KOPT-K1 (cell line): ENCODE measurements around the gene METTL1.
"Not testable (repeated sequence)": the region's sequence is repeated elsewhere in the genome, so short reads cannot be mapped to it uniquely, and the experiment has no call there.

Source experiments
- H3K27ac ChIP-seq: fragments of 200-600 bp; sonication (generic); 2 replicates; pipeline ENCODE4 v1.5.1; 2016; ENCODE audit warnings: antibody characterized with exemption, mild to moderate bottlenecking, low read depth, low read length; ENCODE audit not compliant: poor library complexity, severe bottlenecking
- H3K36me3 ChIP-seq: fragments of 200-600 bp; sonication (generic); 2 replicates; pipeline ENCODE4 v1.5.1; 2017; ENCODE audit warnings: antibody characterized with exemption, mild to moderate bottlenecking, low read length, moderate library complexity; ENCODE audit not compliant: insufficient read depth
- H3K9me3 ChIP-seq: fragments of 200-600 bp; sonication (generic); 2 replicates; pipeline ENCODE4 v1.5.1; 2017; ENCODE audit warnings: antibody characterized with exemption, low read length, mild to moderate bottlenecking; ENCODE audit not compliant: insufficient read depth, poor library complexity, severe bottlenecking

Gene METTL1

DNA sequence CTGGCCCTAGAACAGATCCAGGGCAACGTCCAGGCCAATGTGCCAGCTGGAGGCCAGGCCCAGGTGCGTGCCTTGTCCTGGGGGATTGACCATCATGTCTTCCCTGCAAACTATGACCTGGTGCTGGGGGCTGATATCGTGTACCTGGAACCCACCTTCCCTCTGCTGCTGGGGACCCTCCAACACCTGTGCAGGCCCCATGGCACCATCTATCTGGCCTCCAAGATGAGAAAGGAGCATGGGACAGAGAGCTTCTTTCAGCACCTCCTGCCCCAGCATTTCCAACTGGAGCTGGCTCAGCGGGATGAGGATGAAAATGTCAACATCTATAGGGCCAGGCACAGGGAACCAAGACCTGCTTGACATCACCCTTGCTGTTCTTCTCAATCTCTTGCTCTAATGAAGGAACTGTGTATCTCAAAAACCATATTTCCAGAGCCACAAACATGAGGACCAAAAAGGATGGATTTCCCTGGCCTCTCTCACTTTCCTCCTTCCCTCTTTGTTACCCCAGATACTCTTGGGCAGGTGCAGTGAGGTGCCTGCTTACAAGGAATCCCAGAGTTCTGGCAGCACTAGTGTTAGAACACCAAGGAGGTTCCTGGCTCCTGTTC lies 8.5 kb upstream of the METTL1 start:
- peak overlapping the region; percentile 72 for H3K27ac ChIP-seq
- peaks cover 15% of the 10 kb centered on the region for H3K36me3 ChIP-seq
- H3K9me3 ChIP-seq = no peaks in the 10 kb centered on the region

DNA sequence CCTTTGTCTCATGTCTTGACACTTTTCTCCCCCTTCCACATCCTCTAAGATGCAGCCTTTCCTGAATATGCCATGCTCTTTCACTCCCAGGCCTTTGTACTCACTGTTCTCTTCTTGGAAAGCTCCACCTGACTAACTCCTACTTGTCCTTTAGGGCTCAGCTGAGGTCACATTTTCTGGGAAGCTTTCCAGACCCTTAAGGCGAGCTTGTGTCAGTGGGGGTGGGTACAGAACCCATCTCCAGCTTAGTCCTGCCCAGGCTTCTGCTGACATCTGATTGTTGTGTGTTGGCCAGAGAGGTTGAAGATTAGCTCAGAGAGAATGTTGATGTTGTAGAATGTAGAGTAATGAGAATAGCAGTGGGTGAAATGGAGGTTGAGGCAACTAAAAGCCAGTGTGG lies 7.8 kb upstream of the METTL1 start:
- no peak overlapping the region for H3K27ac ChIP-seq
- peaks cover 9% of the 10 kb centered on the region for H3K36me3 ChIP-seq
- H3K9me3 ChIP-seq = no peaks in the 10 kb centered on the region

DNA sequence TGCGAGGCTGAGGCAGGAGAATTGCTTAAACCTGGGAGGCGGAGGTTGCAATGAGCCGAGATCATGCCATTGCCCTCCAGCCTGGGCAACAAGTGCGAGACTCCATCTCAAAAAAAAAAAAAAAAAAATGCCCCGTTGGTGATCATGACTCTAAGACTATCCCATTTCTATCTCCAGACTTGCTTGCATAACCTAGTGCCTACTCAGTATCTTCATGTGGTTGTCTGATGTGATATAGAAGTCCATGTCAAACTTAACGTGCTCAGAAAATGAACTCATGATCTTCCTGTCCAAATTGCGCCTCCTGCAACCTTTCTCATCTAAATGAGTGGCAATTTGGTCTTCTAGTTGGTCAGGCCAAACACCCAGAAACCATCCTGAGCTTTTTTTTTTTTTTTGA lies 6.0 kb upstream of the METTL1 start:
- Histone ChIP-seq H3K9me3 (no peaks in the 10 kb centered on the region), H3K27ac (no peak overlapping the region), H3K36me3 (no peaks in the 10 kb centered on the region)

DNA sequence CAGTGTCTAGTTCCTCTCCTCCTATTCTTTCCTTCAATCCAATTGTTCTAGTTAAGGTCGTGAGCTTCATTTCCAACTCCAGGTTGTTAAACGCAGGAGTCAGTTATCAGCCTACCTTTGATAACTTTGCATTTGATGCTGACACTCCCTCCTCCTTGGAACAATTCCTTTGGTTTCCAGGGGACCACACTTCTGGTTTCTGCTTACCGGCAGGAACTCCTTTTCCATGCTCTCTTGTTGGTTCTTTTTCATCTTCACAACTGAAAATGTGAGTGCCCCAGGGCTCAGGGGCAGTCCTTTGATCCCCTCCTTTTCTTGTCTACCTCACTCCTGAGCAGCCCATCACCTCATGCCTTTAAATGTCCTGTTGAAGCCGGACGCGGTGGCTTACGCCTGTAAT lies 5.5 kb upstream of the METTL1 start:
- H3K27ac ChIP-seq = no peak overlapping the region
- no peaks in the 10 kb centered on the region for H3K36me3 ChIP-seq
- no peaks in the 10 kb centered on the region for H3K9me3 ChIP-seq

DNA sequence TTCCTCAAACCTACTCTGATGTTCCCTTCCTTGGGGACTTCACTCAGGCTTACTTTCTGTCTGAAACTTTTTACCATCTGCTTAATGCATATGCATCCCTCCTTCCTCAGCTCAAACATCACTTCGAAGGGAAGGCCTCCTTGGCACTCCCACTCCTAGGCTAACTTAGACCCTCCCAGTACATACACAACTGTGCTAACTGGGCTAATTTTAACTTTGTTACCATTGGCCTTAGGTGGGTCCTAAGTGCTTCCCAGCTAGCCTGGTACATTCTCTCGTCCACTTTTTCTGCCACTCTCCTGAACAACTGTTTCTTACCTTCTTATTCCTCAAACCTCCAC lies 4.3 kb upstream of the METTL1 start:
- H3K27ac ChIP-seq = no peak overlapping the region
- no peaks in the 10 kb centered on the region for H3K36me3 ChIP-seq
- H3K9me3 ChIP-seq = no peaks in the 10 kb centered on the region

DNA sequence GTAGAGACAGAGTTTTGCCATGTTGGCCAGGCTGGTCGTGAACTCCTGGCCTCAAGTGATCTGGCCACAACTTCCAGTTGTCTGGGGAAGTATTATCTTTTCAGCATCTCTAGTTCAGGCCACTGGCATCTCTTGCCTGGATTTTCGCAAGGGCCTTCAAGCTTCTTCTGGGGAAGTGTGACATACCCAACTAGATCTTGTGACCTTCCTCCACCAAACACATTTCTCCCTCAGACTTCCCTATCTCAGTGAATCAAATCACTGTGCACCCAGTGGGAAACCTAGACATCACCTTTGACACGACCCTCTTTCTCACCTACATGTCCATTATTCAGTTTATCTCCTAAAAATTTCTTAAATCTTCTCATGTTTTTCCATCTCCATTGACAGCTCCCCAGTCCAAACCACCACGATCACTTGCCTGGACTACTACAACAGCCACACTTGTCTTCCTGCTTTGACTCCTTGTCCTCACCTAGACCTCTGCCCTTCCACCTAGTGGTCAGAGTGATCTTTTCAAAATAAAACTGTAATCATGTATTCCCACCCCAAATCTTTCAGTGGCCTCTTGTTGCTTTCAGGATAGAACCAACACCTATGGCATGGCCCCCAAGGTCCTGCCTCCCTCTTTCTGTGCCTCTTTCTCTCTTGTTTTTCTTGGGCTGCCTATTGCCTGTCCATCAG lies 3.8 kb upstream of the METTL1 start:
- Histone ChIP-seq H3K36me3 (peaks cover 3% of the 10 kb centered on the region; the same call in 1 of the 2 replicates), H3K27ac (no peak overlapping the region), H3K9me3 (no peaks in the 10 kb centered on the region)

DNA sequence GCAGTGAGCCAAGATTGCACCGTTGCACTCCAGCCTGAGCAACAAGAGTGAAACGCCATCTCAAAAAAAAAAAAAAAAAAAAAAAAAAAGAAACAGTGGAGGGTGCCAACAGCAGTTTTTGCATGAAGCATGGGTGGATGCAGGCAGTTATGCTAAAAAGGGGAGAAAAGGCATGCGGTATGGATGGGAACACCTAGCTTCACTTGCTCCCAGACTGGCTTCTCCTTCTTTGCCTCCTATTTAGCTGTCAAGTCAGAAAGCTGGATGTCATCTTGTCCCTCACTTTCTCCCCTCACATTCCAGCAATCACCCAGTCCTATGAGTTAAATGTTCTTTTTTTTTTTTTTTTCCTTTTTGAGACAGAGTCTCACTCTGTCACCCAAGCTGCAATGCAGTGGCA lies 3.1 kb upstream of the METTL1 start:
- peaks cover 10% of the 10 kb centered on the region; the same call in 1 of the 2 replicates for H3K36me3 ChIP-seq
- no peak overlapping the region for H3K27ac ChIP-seq
- H3K9me3 ChIP-seq = no peaks in the 10 kb centered on the region

DNA sequence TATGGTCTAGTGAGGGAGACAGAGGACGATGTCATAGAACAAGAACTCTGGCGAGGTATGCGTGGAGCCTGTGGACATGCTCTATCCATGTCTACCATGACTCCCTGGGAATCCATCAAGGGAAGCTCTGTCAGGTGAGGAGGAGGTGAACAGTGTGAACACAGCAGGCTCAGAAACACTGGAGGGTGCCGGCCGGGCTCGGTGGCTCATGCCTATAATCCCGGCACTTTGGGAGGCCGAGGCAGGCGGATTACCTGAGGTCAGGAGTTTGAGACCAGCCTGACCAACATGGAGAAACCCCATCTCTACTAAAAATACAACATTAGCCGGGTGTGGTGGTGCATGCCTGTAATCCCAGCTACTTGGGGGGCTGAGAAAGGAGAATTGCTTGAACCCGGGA lies 2.7 kb upstream of the METTL1 start:
- H3K27ac ChIP-seq, H3K9me3 ChIP-seq: not testable (repeated sequence)
- peaks cover 14% of the 10 kb centered on the region; the same call in 1 of the 2 replicates for H3K36me3 ChIP-seq

DNA sequence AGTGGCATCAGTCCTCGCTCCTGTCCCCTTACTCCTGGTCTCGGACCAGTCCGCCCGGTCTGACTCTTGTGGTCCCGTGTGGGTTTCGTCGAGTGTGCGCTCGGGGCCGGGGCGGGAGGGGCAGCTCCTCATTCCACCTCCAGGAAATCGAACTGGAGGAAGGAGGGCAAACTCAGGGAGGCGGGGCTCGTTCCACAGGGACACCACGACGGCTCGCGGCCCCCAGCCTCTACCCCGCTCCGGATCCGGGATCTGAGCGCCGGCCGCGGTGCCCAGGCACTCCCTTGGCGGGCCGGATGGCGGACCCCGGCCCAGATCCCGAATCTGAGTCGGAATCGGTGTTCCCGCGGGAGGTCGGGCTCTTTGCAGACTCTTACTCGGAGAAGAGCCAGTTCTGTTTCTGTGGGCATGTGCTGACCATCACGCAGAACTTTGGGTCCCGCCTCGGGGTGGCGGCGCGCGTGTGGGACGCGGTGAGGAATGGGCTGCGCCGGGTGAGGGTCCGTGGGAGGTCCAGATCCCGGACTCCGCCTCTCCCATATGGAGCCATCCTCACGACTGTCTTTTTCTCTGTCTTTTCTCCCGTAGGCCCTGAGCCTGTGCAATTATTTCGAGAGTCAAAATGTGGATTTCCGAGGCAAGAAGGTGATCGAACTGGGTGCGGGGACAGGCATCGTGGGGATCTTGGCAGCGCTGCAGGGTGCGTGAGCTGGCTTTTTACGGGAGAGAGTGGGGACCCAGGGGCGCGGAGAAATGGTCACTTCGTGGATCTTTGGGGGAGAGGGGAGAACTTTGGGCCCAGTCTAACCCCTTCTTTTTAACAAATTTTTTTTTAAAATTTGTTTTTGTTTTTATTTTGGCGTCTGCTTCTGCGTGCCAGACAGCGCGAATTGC lies 771 bp upstream of the METTL1 start, which contains the start of gene EEF1AKMT3:
EEF1AKMT3 (plus strand) TSS at position 186 of the 894 bp plus-strand sequence; CDS start at position 297, 111 bp downstream.
- peaks cover 34% of the 10 kb centered on the region for H3K36me3 ChIP-seq
- H3K27ac ChIP-seq = peak within 1 kb of the TSS; percentile 75
- H3K9me3 ChIP-seq = no peaks in the 10 kb centered on the region

DNA sequence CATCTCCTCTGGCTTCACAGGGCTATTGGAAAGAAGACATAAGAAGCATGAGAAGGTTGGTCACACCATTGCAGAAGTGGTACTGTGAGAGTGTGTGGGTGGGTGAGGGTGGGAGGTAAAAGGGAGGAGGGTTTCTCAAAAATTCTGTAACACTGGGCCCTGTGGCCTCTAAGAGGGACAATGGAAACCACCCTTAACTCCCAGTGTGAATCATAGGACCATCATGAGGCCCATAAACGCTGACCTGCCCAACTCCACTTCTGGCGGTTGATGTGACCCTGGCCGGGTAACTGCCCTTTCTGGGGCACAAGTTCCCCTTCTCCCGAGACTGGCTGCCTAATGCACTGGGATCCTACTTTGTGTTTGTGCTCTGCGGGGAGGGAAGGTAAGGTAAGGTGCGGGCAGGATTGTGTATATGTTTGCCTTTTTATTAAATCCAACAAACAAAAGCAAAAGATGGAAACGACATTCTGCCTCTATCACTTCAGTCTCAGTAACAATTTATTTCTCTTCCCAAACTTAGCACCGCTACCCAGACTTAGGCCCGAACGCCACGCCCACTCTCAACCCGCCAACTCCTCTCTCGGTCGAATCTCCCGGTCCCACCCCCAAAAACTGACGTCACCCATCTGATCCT lies 551 bp downstream of the METTL1 start:
- Histone ChIP-seq H3K36me3 (peaks cover 39% of the 10 kb centered on the region), H3K9me3 (no peaks in the 10 kb centered on the region), H3K27ac (peak overlapping the region; percentile 75)

DNA sequence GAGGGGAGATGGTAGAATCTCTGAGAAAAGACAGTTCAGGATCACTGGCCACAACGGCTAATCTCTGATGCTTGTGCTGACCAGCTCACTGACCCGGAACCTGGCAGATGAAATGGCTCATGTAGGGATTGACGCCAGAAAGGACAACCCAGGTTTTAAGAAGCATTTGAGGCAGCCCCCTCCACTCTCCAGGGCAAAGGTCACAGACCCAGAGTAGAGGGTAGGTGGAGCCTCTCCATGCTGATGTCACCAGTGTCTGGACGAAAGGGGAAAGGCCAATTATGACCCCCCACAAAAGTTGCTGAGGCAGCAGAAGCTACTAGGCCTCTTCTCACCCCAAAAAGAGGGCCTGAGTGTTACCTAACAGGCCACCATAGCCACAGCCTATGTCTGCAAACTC lies 1.2 kb downstream of the METTL1 start:
- peaks cover 39% of the 10 kb centered on the region for H3K36me3 ChIP-seq
- peak overlapping the region; percentile 75 for H3K27ac ChIP-seq
- H3K9me3 ChIP-seq = no peaks in the 10 kb centered on the region

DNA sequence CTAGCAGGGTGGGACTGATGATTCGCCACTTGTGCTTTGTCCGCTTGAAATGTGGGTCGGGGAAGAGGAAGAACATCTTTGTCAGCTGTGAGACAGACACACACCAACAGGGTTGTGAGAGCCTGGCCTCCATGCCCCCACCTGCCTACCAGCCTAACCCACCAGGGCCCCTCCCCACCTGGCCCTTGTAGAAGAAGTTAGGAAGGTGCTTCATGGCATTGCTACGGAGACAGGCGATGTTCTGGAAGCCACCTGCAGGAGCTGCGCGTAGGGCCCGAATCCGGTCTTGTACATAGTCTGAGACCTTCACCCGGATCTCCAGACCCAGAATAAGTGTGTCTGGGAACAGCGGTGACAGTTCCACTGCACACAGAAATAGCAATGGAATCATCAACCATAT lies 2.3 kb downstream of the METTL1 start:
- Histone ChIP-seq H3K27ac (no peak overlapping the region), H3K36me3 (peaks cover 39% of the 10 kb centered on the region), H3K9me3 (no peaks in the 10 kb centered on the region)

DNA sequence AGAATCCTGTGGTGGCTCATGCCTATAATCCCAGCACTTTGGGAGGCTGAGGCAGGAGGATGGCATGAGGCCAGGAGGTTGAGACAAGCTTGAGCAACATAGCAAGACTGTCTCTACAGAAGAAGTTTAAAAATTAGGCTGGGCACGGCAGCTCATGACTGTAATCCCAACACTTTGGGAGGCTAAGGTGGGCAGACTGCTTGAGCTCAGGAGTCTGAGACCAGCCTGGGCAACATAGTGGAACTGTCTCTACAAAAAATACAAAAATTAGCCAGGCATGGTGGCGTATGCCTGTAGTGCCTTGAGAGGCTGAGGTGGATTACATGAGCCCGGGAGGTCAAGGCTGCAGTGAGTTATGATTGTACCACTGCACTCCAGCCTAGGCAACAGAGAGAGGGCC lies 4.0 kb downstream of the METTL1 start:
- Histone ChIP-seq H3K36me3 (peaks cover 43% of the 10 kb centered on the region), H3K9me3 (no peaks in the 10 kb centered on the region), H3K27ac (no peak overlapping the region)

DNA sequence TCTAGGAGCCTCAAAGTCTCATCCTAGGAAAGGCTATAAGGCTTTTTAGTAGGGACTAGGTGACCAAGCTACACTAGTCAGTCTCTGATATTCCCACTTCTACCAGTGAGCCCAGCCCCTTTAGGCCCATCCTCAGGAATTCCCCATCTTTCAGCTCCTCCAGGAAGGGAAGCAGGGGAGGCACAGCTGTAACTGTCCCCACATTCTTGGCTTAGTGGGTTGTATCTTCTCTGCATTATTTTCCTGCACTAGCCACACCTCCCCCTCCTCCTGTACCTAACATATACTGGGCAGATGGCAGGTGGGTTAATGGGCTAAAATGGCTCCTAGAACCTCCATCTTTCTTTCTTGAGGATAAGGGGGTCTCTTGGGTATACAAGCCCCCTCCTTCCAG lies 4.6 kb downstream of the METTL1 start:
- H3K36me3 ChIP-seq = peaks cover 49% of the 10 kb centered on the region
- H3K9me3 ChIP-seq = no peaks in the 10 kb centered on the region
- H3K27ac ChIP-seq = no peak overlapping the region
